ENCODE data around the gene SPEM2.
A peak's percentile ranks its signal among the peaks of the same experiment; 100 is the strongest.
"Not testable (repeated sequence)": the region's sequence is repeated elsewhere in the genome, so short reads cannot be mapped to it uniquely, and the experiment has no call there.

The SPEM2 gene

GRCh38 chr17:7460850-7461660 is 35.6 kb downstream of the SPEM2 start:
- H3K4me1 Mint-ChIP-seq, result peaks cover 6 to 10% of the 10 kb centered on the region in 2 donors
- no peaks in the 10 kb centered on the region for H3K9me3 Mint-ChIP-seq
- peaks cover 22 to 37% of the 10 kb centered on the region in 2 donors for H3K36me3 Mint-ChIP-seq
- H3K27ac Mint-ChIP-seq, result peak overlapping the region; percentile 33
- no peak for DNase-seq
- H3K4me3 Mint-ChIP-seq, result no peak overlapping the region
- ATAC-seq (replicated peaks), result no peak
- H3K27me3 Mint-ChIP-seq, result no peaks in the 10 kb centered on the region

GRCh38 chr17:7462474-7463371 is 37.3 kb downstream of the SPEM2 start:
- peak overlapping the region in 1 of 2 donors; percentile 45 for H3K4me3 Mint-ChIP-seq
- H3K4me1 Mint-ChIP-seq, result peaks cover 14 to 17% of the 10 kb centered on the region in 2 donors
- DNase-seq, result no peak
- peaks cover 33 to 48% of the 10 kb centered on the region in 2 donors for H3K36me3 Mint-ChIP-seq
- no peaks in the 10 kb centered on the region for H3K27me3 Mint-ChIP-seq
- no peak for ATAC-seq (replicated peaks)
- peak overlapping the region; percentile 76 for H3K27ac Mint-ChIP-seq
- no peaks in the 10 kb centered on the region for H3K9me3 Mint-ChIP-seq

GRCh38 chr17:7463372-7463846 is 38.0 kb downstream of the SPEM2 start:
- H3K36me3 Mint-ChIP-seq, result peaks cover 33 to 48% of the 10 kb centered on the region in 2 donors
- H3K27me3 Mint-ChIP-seq, result no peaks in the 10 kb centered on the region
- ATAC-seq (replicated peaks), result no peak
- no peaks in the 10 kb centered on the region for H3K9me3 Mint-ChIP-seq
- DNase-seq, result no peak
- peaks cover 15 to 24% of the 10 kb centered on the region in 2 donors for H3K4me1 Mint-ChIP-seq
- no peak overlapping the region for H3K4me3 Mint-ChIP-seq
- no peak overlapping the region for H3K27ac Mint-ChIP-seq

GRCh38 chr17:7464081-7464480 is 38.7 kb downstream of the SPEM2 start:
- Mint-ChIP-seq H3K27ac (peak overlapping the region; percentile 20), H3K4me3 (no peak overlapping the region), H3K9me3 (no peaks in the 10 kb centered on the region), H3K27me3 (no peaks in the 10 kb centered on the region), H3K36me3 (peaks cover 33 to 43% of the 10 kb centered on the region in 2 donors), H3K4me1 (peaks cover 17 to 28% of the 10 kb centered on the region in 2 donors)
- ATAC-seq (replicated peaks) (no peak), DNase-seq (no peak)

DNA sequence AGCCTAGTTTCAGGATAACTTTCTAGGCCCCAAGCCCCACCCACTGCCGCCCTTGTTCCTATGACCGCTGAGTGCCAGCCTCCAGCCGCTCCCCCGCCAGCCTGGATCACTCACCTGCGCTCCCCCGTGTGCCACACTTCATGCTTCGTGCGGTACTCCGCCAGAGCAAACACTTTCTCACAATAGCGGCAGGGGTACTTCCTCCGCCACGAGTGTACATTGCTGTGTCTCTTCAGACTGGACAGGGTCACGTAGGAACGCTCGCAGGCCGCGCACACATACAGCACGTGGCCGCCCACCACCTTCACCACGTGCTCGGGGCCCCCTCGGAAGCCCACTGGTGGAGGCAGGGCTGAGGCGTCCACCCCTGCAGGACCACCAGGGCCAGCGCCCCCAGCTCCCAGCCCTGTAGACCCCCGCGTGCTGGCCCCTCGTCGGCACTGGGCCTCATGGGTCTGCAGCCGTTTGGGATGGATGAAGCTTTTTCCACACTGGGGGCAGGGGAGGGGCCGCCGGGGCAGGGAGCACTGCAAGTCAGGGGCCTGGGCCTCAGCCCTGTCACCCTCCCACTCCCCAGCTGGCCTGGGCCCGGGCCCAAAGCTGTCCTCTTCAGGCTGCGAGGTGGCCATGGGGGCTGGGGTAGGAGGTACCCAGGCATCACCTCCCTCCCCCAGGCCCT is 40.3 kb downstream of the SPEM2 start:
- peaks cover 17 to 28% of the 10 kb centered on the region in 2 donors for H3K4me1 Mint-ChIP-seq
- peaks cover 30 to 39% of the 10 kb centered on the region in 2 donors for H3K36me3 Mint-ChIP-seq
- H3K27me3 Mint-ChIP-seq, result no peaks in the 10 kb centered on the region
- H3K4me3 Mint-ChIP-seq, result no peak overlapping the region
- no peak overlapping the region for H3K27ac Mint-ChIP-seq
- ATAC-seq (replicated peaks) (no peak), DNase-seq (no peak)
- H3K9me3 Mint-ChIP-seq, result no peaks in the 10 kb centered on the region

DNA sequence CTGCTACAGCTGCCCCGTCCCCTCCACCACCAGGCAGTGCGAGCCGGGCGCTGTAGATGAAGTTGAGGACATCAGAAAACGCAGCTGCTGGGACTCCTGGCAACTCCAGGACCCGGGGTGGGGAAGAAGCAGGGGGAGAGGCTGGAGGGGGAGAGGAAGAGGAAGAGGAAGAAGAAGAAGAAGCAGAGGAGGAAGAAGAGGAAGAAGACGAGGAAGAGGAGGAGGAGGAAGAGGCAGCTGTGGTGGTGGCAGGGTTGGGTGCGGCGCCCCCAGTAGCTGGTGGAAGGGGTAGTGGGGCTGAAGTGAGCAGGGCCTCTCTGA is 40.9 kb downstream of the SPEM2 start:
- Mint-ChIP-seq H3K9me3 (no peaks in the 10 kb centered on the region), H3K36me3 (peaks cover 26 to 34% of the 10 kb centered on the region in 2 donors), H3K4me1 (peaks cover 17 to 28% of the 10 kb centered on the region in 2 donors), H3K27ac (no peak overlapping the region), H3K27me3 (no peaks in the 10 kb centered on the region), H3K4me3 (peak overlapping the region in 1 of 2 donors; percentile 15)
- DNase-seq (no peak), ATAC-seq (replicated peaks) (no peak)

DNA sequence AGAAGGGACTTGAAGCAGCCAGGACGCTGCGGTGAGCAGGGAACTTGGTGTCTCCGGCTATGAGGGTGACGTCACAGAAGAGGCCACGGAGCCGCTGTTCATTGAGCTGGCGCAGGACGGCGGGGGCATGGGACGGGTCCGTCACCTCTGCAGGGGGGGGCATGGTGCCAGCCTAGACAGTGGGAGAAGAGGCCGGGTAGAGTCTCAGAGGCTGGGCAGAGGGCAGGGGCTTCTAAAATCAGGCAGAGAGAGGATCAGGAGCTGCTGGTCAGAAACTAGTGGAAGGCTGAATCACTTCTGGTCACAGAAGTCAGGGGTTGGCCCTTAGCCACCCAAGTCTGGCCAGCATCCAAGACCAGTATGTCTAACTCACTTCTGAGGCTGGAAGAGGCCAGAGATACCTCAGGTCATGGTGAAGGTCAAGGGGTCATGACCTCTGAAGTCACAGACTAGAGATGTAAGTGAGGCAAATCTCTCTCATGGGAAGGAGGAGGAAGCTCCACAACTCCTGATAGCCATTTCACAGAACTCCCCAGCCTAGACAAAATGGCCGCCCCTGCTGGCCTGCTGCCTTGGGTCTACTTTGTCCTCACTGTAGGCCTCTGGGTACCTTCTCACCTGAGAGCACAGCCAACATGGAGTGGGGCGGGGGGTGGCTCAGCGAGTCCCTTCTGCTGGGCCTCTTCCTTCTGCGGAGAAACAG is 41.4 kb downstream of the SPEM2 start:
- DNase-seq (no peak), ATAC-seq (replicated peaks) (no peak)
- Mint-ChIP-seq H3K36me3 (peaks cover 25 to 32% of the 10 kb centered on the region in 2 donors), H3K9me3 (no peaks in the 10 kb centered on the region), H3K4me3 (peak overlapping the region in 1 of 2 donors; percentile 15), H3K27me3 (no peaks in the 10 kb centered on the region), H3K4me1 (peaks cover 18 to 30% of the 10 kb centered on the region in 2 donors), H3K27ac (peak overlapping the region; percentile 88)

DNA sequence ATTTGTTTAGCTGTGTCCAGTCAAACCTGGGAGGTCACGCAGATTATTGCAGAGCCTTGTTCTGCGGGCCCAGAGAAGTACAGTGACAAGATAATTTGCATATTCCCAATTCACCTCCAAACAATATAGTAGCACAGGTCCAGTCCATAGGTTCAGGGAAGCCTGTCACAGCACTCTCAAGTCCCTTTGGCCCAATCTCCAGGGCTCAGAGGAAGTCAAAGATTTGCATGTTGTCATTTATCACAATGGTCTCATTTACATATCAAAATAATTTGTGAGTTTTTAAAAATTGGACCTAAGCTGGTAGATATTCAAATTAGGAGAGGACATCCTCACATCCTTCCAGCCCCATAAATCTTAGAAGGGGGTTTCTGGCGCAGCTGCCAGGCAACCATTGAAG is 42.1 kb downstream of the SPEM2 start:
- H3K4me3 Mint-ChIP-seq, result no peak overlapping the region
- no peaks in the 10 kb centered on the region for H3K27me3 Mint-ChIP-seq
- H3K9me3 Mint-ChIP-seq, result no peaks in the 10 kb centered on the region
- ATAC-seq (replicated peaks) (no peak), DNase-seq (no peak)
- no peak overlapping the region for H3K27ac Mint-ChIP-seq
- peaks cover 20 to 35% of the 10 kb centered on the region in 2 donors for H3K4me1 Mint-ChIP-seq
- H3K36me3 Mint-ChIP-seq, result peaks cover 25 to 32% of the 10 kb centered on the region in 2 donors

DNA sequence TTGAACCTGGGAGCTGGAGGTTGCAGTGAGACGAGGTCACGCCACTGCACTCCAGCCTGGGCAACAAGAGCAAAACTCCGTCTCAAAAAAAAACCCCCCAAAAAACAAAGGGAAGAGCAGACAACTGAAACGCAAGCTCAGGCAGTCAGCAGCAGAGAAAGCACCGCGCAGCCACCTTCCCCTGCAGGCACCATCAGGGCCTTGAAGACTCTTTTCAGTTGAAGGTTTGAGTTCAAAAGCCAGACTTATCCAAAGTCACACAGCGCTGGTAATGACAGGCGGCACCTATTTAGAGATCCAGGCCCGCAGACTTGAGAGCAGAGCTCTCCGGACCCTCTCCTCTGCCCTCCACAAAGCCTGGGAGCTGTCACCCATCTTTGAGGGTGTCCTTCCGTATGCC is 42.9 kb downstream of the SPEM2 start:
- DNase-seq, result no peak
- Mint-ChIP-seq H3K27me3 (no peaks in the 10 kb centered on the region), H3K27ac (no peak overlapping the region), H3K9me3 (no peaks in the 10 kb centered on the region), H3K4me3 (no peak overlapping the region), H3K36me3 (peaks cover 24 to 26% of the 10 kb centered on the region in 2 donors), H3K4me1 (peaks cover 18 to 35% of the 10 kb centered on the region in 2 donors)
- no peak for ATAC-seq (replicated peaks)

DNA sequence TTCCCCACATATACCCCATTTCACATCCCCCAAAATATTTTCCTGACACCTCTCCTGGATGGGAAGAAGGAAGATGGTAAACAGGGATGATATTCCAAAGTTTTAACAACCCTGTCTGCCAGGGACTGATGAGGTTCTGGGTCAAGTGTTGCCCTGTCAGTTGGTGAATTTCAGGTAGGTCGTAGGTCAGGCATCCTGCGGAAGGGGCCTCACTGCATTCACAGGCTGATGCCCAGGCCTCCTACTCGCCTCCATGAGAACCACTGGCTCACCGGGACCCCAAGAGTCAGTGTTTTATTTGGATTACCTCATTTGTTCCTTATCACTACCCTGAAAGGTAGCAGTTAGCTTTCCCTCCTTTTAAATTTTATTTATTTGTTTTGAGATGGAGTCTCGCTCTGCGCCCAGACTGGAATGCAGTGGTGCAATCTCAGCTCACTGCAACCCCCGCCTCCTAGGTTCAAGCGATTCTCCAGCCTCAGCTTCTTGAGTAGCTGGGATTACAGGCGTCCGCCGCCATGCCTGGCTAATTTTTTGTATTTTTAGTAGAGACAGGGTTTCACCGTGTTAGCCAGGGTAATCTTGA is 43.5 kb downstream of the SPEM2 start:
- Mint-ChIP-seq H3K9me3 (no peaks in the 10 kb centered on the region), H3K27me3 (no peaks in the 10 kb centered on the region), H3K4me1 (peaks cover 18 to 35% of the 10 kb centered on the region in 2 donors), H3K4me3 (no peak overlapping the region), H3K36me3 (peaks cover 19 to 20% of the 10 kb centered on the region in 2 donors), H3K27ac (no peak overlapping the region)
- DNase-seq (no peak), ATAC-seq (replicated peaks) (no peak)

DNA sequence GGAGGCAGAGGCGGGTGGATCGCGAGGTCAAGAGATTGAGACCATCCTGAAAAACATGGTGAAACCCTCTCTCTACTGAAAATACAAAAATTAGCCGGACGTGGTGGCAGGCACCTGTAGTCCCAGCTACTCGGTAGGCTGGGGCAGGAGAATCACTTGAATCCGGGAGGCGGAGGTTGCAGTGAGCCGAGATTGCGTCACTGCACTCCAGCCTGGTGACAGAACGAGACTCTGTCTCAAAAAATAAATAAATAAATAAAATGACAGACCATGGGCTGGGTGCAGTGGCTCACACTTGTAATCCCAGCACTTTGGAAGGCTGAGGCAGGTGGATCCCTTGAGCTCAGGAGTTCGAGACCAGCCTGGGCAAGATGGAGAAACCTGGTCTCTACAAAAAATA is 44.4 kb downstream of the SPEM2 start:
- not testable (repeated sequence) for H3K27ac Mint-ChIP-seq; ATAC-seq (replicated peaks)
- peaks cover 15 to 16% of the 10 kb centered on the region in 2 donors for H3K36me3 Mint-ChIP-seq

GRCh38 chr17:7470457-7470973 is 45.1 kb downstream of the SPEM2 start:
- not testable (repeated sequence) for H3K4me3 Mint-ChIP-seq; H3K27ac Mint-ChIP-seq; H3K9me3 Mint-ChIP-seq; ATAC-seq (replicated peaks); DNase-seq; H3K27me3 Mint-ChIP-seq
- peaks cover 18 to 35% of the 10 kb centered on the region in 2 donors for H3K4me1 Mint-ChIP-seq
- peaks cover 15% of the 10 kb centered on the region in 2 donors for H3K36me3 Mint-ChIP-seq

More for the DNA sequence above, 44.4 kb downstream of the SPEM2 start:
- H3K27me3 Mint-ChIP-seq, H3K9me3 Mint-ChIP-seq, H3K4me3 Mint-ChIP-seq, DNase-seq: not testable (repeated sequence)
- H3K4me1 Mint-ChIP-seq, result peaks cover 18 to 35% of the 10 kb centered on the region in 2 donors

GRCh38 chr17:7471729-7472128 is 46.3 kb downstream of the SPEM2 start:
- peaks cover 23 to 38% of the 10 kb centered on the region in 2 donors for H3K4me1 Mint-ChIP-seq
- no peak for ATAC-seq (replicated peaks)
- no peaks in the 10 kb centered on the region for H3K27me3 Mint-ChIP-seq
- peaks cover 8 to 9% of the 10 kb centered on the region in 2 donors for H3K36me3 Mint-ChIP-seq
- H3K9me3 Mint-ChIP-seq, result no peaks in the 10 kb centered on the region
- H3K27ac Mint-ChIP-seq, result no peak overlapping the region
- H3K4me3 Mint-ChIP-seq, result no peak overlapping the region
- DNase-seq, result no peak
